Kidney (tissue), 14 donors: Measurements from ENCODE around the gene MYO10. TPM values are rescaled to one million over a fixed set of nuclear protein-coding genes. Genes with fewer than 3 reads are reported as not detected.

ENCODE experiments used
- DNase-seq, 5 donors: peaks; one replicate each; pipeline ENCODE4 v3.0.0-alpha.2; 2013 to 2020
- FAIRE-seq: peaks from 2 replicates; lab custom pipeline; 2012; peaks lifted over from hg19 to GRCh38; lab: Jason Lieb, UNC
- H3K27ac ChIP-seq, 2 donors: one replicate each; pipeline ENCODE4 v1.7.0; 2013; ENCODE audit warnings: low read depth in 2 of 2, low read length in 2 of 2, inconsistent platforms in 1 of 2
- H3K27me3 ChIP-seq: one replicate; pipeline ENCODE4 v1.7.1; 2013; ENCODE audit warnings: low read length, inconsistent platforms; ENCODE audit not compliant: control insufficient read depth, insufficient read depth
- H3K36me3 ChIP-seq, 3 donors: one replicate each; pipeline versions ENCODE4 v1.7.0 to v1.7.1; 2013; ENCODE audit warnings: low read length in 3 of 3, control low read depth in 1 of 3, inconsistent platforms in 1 of 3; ENCODE audit not compliant: insufficient read depth in 3 of 3, control insufficient read depth in 2 of 3
- H3K4me1 ChIP-seq, 3 donors: one replicate each; pipeline versions ENCODE4 v1.7.0 to v1.7.1; 2013; ENCODE audit warnings: low read length in 3 of 3, inconsistent platforms in 1 of 3, low read depth in 1 of 3; ENCODE audit not compliant: control insufficient read depth in 2 of 3, insufficient read depth in 2 of 3
- H3K4me3 ChIP-seq, 3 donors: one replicate each; pipeline versions ENCODE4 v1.7.0 to v1.8.1; 2013; ENCODE audit warnings: low read length in 3 of 3, control low read depth in 1 of 3, inconsistent platforms in 1 of 3
- H3K9ac ChIP-seq, 3 donors: one replicate each; pipeline versions ENCODE4 v1.7.0 to v1.7.1; 2013; ENCODE audit warnings: low read length in 3 of 3, control low read depth in 1 of 3, inconsistent platforms in 1 of 3
- H3K9me3 ChIP-seq, 3 donors: one replicate each; pipeline versions ENCODE4 v1.7.0 to v1.7.1; 2013; ENCODE audit warnings: low read length in 3 of 3, control low read depth in 1 of 3, inconsistent platforms in 1 of 3; ENCODE audit not compliant: control insufficient read depth in 2 of 3, insufficient read depth in 1 of 3
- CTCF ChIP-seq: IDR thresholded peaks from 3 replicates; pipeline ENCODE4 v1.5.1; 2012; ENCODE audit warnings: mild to moderate bottlenecking, moderate library complexity, borderline replicate concordance; ENCODE audit not compliant: insufficient read depth; ENCODE audit errors: extremely low read depth
- intact Hi-C: fragments of 100-400 bp; cut with DNase I; formaldehyde crosslinking; loops from one replicate; pipeline ENCODE4 v1.11.1; 2022
- polyA plus RNA-seq: library from polyadenylated mRNA; stranded (reverse); fragments of 350-450 nt; fragmentation: Illumina TruSeq; extraction: RNeasy Lipid Tissue Mini Kit (QIAGEN cat#74804); gene quantifications from one replicate; pipeline ENCODE4 v1.2.3, GENCODE V29; 2014; ENCODE audit warnings: low read depth, low replicate concordance; ENCODE audit not compliant: insufficient read depth
- total RNA-seq: library from RNA; stranded (reverse); fragmentation: NEBNext Ultra II Directional; extraction: Animal tissue kit (Norgen Biotek cat#: 25700); gene quantifications from one replicate; pipeline ENCODE4 v1.2.1, GENCODE V29; 2021
- donor health status: control.
- donor health status: control.
- donor health status: control.
- donor health status: control.
- donor health status: control.
- donor health status: DM: yes; HTN: yes; CAD: no.
- donor health status: Normal renal cell carcinoma (clear cell type).

Gene MYO10
- total and polyA plus RNA-seq, 2 donors from 2014 or later, result 7.6 to 52.4 TPM

DNA sequence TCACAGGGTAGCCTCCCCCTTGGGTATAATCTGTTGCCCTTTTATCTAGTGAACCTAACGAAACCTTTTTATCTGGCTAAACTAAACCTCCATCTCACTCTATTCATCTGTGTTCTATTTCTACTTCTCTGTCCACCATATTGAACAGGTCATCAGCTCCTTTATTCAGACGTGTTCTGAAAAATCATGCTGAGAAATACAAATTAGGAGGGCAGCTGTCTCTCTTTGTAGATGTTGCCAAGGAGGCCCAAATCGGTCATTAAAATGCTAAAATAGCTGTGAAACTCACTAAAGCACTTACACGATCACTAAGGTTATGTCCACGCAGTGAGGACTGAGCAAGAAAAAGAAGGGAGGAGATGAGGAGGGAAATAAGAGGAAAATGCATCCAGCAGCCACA lies 203.7 kb downstream of the MYO10 start:
- Histone ChIP-seq H3K9me3 (no peaks in the 10 kb centered on the region), H3K4me1 (peaks cover 5 to 22% (median 7%) of the 10 kb centered on the region in 3 donors), H3K27ac (no peak overlapping the region), H3K4me3 (no peak overlapping the region), H3K27me3 (no peaks in the 10 kb centered on the region), H3K36me3 (no peaks in the 10 kb centered on the region), H3K9ac (no peak overlapping the region)
- intact Hi-C loops, result no loop called here
- no peak for TF ChIP-seq CTCF
- DNase-seq, result no peak
- no peak for FAIRE-seq

GRCh38 chr5:16727755-16728325 lies 208.2 kb downstream of the MYO10 start:
- H3K4me3 ChIP-seq, result no peak overlapping the region
- no peaks in the 10 kb centered on the region for H3K27me3 ChIP-seq
- TF ChIP-seq CTCF, result no peak
- peak overlapping the region; percentile 45 to 82 for H3K27ac ChIP-seq
- FAIRE-seq (no peak), DNase-seq (peak in 3 of 5 donors; percentile 61 to 84 (median 82))
- peaks cover 0 to 3% (median 0%) of the 10 kb centered on the region in 3 donors for H3K36me3 ChIP-seq
- H3K9ac ChIP-seq, result no peak overlapping the region
- intact Hi-C loops, result no loop called here
- H3K9me3 ChIP-seq, result no peaks in the 10 kb centered on the region
- H3K4me1 ChIP-seq, result peaks cover 0 to 2% (median 0%) of the 10 kb centered on the region in 3 donors

GRCh38 chr5:16726538-16726946 lies 209.5 kb downstream of the MYO10 start:
- intact Hi-C loops, result no loop called here
- FAIRE-seq (no peak), DNase-seq (no peak)
- H3K9me3 ChIP-seq, result no peaks in the 10 kb centered on the region
- TF ChIP-seq CTCF, result no peak
- H3K9ac ChIP-seq, result no peak overlapping the region
- H3K36me3 ChIP-seq, result peaks cover 0 to 3% (median 0%) of the 10 kb centered on the region in 3 donors
- no peak overlapping the region for H3K4me3 ChIP-seq
- peaks cover 0 to 4% (median 0%) of the 10 kb centered on the region in 3 donors for H3K4me1 ChIP-seq
- H3K27me3 ChIP-seq, result no peaks in the 10 kb centered on the region
- H3K27ac ChIP-seq, result no peak overlapping the region

DNA sequence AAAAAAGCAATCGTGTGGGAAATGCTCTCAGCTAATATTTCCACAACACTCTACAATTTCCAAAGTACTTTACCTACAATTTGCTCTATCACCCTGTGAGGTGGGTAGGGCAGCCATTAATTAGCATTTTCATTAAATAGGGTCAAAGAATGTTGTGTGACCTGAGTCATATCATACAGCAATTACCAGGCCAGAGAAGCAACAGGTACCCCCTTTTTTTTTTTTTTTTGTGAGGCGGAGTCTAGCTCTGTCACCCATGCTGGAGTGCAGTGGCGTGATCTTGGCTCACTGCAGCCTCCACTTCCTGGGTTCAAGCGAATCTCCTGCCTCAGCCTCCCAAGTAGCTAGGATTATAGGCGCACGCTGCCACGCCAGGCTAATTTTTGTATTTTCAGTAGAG lies 210.5 kb downstream of the MYO10 start:
- Histone ChIP-seq H3K4me1 (peaks cover 0 to 4% (median 0%) of the 10 kb centered on the region in 3 donors), H3K27ac (no peak overlapping the region), H3K27me3 (no peaks in the 10 kb centered on the region), H3K36me3 (peaks cover 0 to 3% (median 0%) of the 10 kb centered on the region in 3 donors), H3K4me3 (no peak overlapping the region), H3K9ac (no peak overlapping the region), H3K9me3 (no peaks in the 10 kb centered on the region)
- DNase-seq (no peak), FAIRE-seq (no peak)
- TF ChIP-seq CTCF, result no peak
- intact Hi-C loops, result no loop called here
